Activated CD8-positive, alpha-beta memory T cell treated with anti-CD3 and anti-CD28 coated beads for 4 hours (primary cell): ENCODE results near the gene RBP2.

Source experiments
- DNase-seq, 2 donors: peaks; one replicate each; pipeline ENCODE4 v3.0.0-alpha.2; 2020; ENCODE audit warnings: low read depth in 2 of 2

The RBP2 gene

DNA sequence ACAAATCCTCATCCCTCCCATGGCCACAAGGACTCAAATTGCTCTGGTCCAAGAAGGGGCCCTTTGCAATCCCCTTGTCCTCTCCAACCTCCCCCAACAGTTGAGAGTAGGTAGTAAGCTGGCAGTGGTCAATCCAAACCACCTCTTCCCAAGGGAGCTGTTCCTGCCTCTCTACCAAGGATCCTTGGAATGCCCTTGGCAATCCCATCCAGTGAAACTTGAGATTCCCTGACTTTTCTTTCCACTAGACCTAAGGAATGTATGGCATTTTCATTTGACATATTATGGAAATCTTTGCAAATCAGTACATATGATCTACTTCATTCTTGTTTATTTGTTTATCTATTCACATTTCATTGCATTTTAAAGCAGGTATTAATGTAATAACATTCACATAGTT lies 4.8 kb upstream of the RBP2 start:
- DNase-seq, result no peak

DNA sequence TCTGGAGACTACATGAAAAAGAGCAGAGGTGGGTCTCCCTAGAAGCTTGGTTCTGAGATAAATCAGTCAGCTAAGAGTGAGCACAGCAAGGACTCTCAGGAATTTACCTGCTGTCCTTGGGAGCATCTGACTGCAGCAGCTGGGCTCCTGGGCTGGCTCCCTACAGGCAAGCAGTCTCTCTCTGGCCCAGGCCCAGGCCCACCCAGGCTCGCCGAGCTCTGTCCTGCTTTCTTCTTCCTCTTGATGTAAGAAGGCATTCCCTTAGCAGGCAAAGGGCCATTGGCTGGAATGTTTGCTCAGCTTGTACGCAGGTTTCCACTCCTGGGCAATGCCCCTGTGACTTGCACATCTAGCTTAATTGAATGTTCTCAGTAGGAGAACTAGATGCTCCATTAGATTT lies 4.3 kb upstream of the RBP2 start:
- no peak for DNase-seq

DNA sequence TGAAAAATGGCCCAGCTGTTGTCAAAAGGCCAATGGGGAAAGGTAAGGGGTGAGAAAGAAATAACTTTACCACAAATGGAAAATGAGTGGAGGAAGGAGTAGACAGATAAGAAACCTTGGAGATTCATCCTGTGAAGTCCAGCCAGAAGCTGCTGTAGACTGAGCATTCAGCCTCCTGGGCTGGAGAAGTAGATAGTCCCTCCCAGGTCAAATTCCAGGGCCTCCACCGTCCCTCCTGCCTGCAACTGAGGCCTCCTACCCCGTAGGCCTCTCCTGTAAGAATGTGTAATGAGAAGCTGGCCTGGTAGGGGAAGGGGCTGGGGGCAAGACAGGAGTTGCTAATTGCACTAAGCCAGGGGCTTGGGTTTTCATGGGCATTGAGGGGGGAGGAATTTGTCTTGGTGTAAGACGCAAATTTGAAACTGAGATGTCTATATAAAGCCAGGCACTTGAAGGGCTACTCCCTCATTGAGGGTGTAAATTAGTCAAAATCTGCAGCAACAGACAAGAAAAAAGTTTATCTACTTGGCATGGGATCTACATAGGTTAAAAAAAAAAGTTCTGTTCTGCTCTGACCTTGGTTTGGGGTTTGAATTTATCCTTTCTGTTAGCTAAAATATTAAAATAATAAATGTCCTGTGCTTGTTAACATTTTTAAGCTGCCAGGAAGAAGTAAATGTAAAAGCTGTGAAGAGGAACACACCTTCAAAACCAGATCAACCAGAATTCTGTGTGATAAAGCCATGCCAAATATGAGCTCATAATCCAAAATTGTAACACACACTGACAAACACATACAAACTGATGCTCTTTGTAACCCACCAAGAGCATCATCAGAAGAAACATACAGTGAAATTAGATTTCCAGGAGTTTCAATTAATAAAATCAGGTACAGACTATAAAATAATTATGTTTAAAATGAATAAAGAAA lies 1.7 kb upstream of the RBP2 start:
- no peak for DNase-seq

DNA sequence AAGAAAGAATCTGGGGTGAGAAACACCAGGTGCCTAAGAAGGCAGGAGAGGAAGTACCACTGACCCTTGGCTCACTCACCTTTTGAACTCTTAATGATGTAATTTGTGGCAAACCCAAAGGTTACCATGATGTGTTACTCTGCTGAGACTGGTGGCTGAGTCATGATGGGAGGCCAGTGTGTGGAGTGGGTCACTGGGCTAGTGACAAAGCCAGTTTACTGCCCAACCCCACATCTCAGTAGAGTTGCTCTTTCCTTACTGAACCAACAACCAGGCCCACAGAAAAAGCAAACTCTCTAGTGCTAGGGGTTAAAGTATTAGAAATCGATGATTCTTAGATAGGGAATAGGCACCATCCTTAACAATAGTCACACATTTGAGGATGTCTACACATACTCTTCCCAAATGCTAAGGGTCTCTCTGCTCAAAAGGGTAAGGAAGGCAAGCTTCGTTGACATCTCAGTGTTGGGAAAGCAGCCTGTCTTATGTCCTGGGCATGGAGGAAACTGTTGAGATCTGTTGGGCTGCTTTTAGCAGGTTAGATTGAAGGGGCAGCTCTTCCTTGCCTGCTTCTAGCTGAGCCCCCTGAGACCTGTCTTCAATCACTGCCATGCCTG lies 3.1 kb downstream of the RBP2 start:
- DNase-seq, result no peak

DNA sequence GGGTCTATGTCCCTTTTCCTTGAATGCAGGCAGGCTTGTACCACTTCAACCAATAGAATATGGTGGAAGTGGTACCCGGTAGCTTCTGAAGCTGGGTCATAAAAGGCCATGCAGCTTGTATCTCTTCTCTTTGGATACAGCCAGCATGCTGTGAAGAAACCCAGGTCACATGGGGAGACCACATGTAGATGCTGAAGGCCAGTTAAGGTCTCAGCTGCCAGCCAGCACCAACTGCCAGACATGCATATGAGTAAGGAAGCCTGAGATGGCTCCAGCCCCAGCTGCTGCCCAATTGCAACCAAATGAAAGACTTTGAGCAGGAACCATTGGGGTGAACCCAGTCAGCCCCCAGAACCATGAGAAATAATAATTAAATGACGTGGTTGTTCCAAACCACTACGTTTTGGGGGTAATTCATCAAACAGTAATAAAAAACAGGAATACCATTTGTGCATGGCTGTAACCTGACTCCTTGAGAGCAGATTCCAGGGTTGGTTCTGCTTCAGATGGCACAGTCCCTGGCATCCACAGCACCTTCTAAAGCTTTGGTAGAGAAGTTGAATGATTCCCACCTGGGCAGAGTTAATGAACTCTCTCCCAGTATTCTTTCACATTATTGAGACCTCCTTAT lies 3.8 kb downstream of the RBP2 start:
- DNase-seq, result no peak

DNA sequence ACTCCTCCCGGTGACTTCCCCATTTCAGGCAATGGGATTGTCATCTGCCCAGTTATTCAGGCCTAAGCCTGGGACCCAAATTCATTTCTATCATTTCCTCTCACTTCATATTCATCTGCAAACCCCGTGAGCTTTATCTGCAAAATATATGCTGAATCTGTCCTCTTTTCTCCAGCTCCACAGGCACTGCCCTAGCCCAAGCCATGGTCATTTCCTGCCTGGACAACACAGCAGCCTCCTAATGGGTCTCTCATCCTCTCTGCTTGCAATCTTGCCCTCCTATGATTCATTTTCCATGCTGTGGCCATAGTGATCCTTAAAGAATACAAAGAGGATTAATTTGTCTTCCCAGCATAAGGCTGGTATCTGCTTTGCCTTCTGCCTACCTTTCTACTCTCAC lies 6.1 kb downstream of the RBP2 start:
- DNase-seq, result no peak

DNA sequence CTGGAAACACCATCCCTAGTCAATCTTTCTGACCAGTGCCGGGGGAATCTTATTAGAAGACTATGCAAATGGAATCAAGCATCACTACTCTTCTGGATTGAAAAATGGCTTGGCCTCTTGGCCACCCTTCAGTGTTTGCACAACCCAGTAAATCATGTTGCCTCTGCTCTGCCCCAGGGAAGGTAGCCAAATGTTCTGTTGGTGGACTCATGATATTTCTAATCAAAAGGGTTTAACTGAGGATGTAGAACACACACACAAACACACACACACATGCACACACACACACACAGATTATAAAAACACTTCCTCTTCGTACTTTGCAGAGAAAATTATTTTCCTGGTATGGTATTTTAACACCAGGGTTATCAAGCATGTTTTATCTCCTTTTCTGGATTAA lies 7.9 kb downstream of the RBP2 start:
- DNase-seq, result no peak

DNA sequence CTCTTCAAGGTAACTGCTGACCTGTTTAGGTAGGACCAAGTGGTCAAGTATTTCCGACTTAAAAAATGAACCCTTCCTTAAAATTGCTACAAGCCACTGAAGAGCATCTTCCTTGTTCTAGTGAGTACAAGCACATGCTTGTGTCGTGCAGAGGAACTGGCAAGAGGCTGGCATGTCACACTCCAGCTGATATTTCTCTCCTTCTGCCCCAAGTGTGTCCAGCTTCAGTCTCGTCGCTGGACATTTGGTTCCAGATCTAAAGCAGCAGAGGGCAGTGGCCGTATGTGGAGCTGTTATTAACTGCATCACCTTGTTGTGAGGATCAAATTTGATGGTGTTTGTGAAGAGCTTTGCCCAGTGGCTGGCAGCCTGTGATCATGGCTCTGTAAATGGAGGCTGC lies 10.0 kb downstream of the RBP2 start:
- no peak for DNase-seq

DNA sequence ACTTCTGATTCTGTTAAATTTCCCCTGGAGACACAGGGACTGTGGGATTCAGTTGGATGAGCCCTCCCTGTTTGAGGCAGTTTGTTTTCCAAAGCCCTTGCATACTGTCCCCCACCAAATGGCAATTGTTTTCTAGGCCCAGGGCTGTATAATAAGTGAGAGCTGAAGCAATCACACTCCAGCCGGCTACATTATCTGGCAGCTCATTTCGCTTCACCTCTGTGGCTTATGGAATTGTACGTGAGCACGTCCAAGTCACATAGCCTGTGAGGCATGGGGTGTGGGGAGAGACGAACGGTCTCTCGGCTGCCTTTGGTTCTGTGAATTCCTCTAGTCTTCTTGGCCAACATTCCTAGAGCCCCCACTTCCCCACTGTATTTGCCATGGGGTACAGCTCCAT lies 10.7 kb downstream of the RBP2 start:
- no peak for DNase-seq

DNA sequence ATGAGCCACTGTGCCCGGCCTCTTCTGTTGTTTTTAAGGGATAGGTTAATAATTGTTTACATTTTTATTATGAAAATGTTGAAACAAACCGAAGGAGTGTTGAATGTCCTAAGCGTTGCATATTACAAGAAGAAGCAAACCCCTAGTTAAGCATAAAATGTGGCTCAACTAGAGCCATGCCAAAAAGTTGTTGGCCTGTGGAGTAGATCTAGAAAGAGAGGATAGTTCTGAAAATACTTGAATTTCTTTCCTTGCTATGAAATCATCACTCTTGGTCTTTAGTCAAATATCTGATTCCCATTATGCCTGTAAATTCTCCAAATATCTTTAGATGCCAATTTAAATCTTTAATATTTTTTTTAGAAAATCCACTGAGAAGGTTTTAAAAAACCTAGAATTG lies 12.8 kb downstream of the RBP2 start:
- DNase-seq, result no peak

DNA sequence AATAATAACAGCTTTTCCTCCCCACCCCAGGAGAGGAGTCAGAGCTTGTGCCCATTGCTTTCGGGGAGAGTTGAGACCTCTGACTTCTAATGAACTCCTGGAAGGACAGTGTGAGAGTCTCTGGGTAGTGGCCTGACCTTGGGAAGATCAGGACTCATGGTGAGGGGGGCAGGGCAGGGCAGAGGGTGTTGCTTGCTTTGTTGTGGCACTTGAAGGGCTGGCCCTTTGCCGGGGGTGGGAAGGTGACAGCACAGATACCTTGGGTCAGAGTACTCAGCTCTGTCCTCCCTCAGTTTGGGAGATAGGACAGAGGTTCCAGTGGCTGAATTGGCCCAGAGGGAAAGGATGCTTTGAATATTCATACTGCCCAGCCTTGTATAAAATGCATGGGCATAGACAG lies 15.8 kb downstream of the RBP2 start:
- no peak for DNase-seq

DNA sequence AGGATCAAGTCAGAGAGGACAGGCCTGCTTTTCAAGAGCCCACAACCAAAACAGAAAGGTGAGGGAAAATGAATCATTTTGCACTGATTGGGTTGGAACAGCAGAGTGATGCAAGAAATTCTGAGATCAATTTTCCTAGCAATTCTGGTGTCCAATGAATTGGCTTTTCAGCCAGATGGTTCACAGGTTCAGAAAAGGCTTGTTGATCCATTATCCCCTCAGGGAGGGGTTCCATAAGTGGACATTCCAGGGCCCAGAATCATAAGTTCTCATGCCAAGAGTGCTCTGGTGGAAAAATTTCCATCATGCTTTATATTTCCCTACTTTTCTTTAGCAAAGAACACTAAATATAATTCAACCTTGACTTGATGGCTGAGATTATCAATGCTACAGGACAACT lies 16.2 kb downstream of the RBP2 start:
- DNase-seq, result no peak

DNA sequence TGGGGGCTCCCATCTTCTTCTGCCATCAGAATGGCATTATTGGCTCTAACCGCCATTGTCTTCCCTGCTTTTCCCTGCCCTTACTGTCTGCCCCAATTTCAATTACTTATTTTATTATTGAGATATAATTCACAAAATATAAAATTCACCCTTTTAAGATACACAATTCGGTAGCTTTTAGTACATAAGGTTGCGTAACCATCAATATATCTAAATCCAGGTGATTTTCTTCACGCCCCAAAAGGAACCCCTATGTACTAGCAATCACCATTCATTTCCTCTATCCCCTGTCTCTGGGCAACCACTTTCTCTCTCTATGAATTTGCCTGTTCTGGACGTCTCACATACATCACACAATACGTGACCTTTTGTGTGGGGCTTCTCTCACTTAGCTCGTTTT lies 18.0 kb downstream of the RBP2 start:
- no peak for DNase-seq

DNA sequence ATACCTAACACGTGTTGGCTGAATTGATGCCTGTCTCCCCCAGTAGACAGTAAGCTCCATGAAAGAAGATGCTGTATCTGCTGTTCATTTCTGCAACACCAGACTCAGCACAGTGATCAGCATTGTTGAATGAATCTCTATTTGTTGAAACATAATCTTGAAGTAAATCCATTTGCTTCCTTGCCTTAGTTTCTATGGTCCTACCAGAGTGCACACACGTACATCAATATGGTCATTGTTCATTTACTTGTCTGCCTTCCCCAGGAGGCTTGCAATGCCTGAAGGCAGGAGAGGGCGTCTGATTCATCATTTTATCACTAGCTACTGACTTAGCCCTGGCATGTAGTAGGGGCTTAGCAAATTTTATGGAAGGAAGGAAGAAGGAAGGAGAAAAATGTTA lies 19.2 kb downstream of the RBP2 start:
- DNase-seq, result no peak

DNA sequence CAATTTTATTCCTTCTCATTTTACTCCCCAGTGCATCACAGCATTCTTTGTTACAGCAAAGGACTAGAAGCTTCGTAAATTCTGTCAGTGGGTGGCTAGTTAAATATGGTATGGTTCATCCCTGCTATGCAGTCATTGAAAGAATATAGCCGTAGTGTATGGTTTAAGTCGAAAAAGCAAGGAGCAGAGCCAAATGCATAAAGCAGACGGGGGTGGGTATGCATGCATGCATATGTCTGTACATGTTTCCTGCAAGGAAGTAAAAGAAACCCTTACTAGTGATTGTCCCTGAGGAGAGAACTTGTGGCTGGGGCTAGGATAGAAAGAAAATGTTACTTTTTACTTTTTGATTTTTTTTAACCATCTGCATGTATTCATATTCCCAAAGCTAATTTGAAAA lies 19.9 kb downstream of the RBP2 start:
- DNase-seq, result no peak

DNA sequence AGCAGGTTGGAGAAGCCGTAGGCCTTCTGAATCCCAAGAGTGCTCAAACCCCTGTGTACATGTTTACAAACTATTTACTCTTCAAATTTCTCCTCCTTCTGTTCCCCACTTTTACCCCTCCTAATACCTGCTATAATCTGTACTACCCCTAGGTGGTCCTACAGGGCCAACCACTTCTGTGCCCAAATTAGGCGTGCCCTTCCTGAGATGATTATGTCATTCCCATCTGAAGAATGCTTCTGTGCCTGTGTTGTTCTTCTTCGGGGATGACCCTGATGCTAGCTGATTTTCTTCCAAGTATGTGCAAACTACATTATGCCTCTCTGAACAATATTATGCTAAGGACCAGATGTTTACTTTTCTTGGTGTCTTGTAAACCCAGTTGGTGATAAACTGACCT lies 20.5 kb downstream of the RBP2 start:
- DNase-seq, result no peak

DNA sequence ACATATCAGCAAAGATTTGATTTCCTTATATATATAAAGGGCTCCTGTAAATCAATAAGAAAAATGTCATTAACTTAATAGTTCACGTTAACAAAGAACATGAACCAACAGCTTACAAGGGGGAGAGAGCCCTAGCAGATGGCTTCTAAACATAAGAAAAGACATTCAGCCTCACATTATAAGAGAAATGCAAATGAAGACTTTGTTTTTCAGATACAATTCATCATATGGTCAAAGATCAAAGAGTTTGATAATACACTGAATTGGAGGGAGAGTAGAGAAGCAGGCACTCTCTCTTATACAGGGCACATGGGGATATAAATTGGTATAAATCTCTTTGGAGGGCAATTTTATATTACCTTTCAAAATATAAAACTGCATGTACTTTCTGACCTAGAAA lies 21.1 kb downstream of the RBP2 start:
- DNase-seq, result no peak

DNA sequence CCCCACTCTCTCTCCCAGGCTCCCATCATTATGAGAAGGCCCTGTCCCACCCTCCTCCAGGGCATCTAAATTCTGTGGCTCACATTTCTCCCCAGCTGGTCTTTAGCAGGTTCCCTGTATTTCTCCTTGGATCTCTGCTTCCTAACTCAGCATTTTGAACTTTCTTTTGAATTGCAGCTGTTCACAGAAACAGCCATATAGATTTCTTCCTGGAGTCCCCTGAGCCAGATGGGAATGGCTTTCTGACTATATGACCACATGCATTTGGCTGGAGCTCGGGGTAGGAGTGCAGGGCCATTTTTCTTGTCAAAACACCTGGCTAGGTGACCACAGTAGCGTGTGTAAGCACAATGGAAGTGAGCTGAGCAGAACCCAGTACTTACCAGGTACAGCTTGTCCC lies 22.0 kb downstream of the RBP2 start:
- no peak for DNase-seq

DNA sequence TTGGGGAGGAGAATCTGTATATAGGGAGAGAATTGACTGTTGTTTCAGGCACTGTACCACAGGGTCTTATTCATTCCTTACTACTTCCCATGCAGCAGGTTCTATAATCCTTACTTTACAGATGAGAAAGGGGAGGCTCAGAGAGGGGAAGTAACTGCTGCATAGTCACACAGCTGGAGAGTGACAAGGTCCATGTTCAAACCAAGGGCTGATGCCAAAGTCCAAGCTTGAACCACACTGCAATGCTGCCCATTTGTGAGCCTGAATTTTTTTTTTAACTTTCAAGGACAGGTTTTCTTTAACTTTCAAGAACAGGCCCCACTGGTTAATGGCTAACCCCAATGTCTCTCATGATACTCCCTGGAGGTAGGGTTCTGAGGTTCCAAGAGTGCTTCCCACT lies 26.2 kb downstream of the RBP2 start:
- DNase-seq, result no peak

DNA sequence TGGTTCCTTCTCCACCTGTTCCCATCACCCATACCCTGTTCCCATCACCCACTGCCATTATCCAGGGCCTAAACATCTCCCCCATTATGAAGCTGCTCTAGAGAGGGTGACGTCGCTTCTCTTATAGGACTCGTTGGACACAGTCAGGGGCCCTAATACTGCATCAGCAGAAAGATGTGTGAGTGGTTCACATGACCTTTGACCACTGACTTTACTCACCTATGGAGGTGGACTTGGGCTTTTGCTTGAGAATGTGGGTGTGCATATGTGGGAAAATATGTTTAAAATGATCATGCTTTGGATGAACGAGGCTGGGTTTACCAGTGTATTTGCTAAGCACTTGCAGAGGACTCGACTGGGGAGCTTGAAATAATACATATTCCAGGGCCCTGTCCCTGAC lies 26.8 kb downstream of the RBP2 start:
- DNase-seq, result no peak

DNA sequence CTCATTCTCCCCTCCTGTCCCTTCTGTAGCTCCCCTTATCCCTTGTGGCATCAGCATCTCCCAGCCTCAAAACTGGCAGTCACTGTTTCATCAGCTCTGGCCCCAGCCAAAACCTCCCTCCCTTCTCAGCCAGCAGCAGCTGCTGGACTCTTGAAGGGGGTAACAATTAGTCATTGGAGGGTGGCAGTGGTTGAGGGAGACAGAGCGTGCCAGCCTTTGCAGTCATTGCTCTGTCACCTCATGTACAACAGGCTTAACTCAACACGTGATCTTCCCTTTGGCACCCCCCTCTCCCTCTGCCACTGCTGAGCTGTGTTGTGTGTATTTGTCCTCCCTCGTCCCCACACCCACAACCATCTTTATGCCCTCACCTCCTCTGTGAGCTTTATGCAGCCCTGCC lies 28.2 kb downstream of the RBP2 start:
- no peak for DNase-seq

DNA sequence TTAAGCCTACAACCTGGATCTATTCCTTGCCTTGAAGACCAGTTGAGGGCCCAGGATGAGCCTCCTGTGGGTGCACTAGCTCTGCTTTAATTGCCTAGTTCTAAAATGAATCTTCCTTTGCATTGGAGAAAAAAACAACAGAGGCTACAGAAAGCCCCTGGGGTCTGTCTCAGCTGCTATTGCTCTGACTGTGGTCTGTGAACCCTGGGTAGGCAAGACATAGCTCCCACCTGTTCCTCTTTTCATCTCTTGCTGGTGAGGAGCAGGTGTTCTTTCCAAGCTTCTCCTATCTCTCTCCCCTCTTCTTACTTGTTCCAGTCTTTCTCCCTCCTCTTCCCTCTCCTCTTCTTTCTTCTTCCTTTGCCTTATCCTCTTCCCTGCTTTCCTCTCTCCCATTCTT lies 28.8 kb downstream of the RBP2 start:
- no peak for DNase-seq

DNA sequence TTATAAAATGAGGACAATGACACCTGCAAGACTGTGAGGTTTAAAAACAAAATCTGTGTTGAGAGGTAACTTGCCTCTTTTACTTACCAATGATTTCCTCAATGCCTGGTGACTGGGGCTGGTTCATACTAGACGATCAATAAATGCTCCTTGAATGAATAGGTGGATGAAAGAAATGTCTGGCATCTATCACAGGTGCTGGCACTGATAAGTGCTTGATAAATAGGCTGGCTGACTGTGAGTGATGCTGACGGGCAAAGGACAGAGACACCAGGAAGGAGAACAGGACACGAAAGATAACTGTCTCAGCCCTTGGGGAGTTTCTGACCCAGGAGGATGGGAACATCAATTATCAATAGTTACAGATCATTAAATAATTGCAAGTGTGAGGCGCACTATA lies 31.9 kb downstream of the RBP2 start:
- no peak for DNase-seq
